Stomach (tissue), 9 donors: Measurements from ENCODE around the gene MTHFD2. TPM values are rescaled to one million over a fixed set of nuclear protein-coding genes. Genes with fewer than 3 reads are reported as not detected.

ENCODE experiments used
- DNase-seq, 2 donors: peaks; one replicate each; pipeline versions ENCODE4 v3.0.0 to v3.0.0-alpha.2; 2013 to 2019
- H3K27ac ChIP-seq, 5 donors: fragments of 200-600 bp in 4 of 5; sonication (generic) in 4 of 5; one replicate each; pipeline ENCODE4 v1.5.1; 2013 to 2019; ENCODE audit warnings: mild to moderate bottlenecking in 1 of 5, moderate library complexity in 1 of 5
- H3K27me3 ChIP-seq, 3 donors: fragments of 200-600 bp; sonication (generic); one replicate each; pipeline ENCODE4 v1.5.1; 2017 to 2019; ENCODE audit warnings: mixed run types in 1 of 3
- H3K36me3 ChIP-seq, 4 donors: fragments of 200-600 bp; sonication (generic); 1 replicate in 3 of 4; 2 replicates in 1 of 4; pipeline ENCODE4 v1.5.1; 2016 to 2019
- H3K4me1 ChIP-seq, 4 donors: fragments of 200-600 bp; sonication (generic); one replicate each; pipeline ENCODE4 v1.5.1; 2016 to 2019
- H3K4me3 ChIP-seq, 4 donors: fragments of 200-600 bp; sonication (generic) in 3 of 4; one replicate each; pipeline ENCODE4 v1.5.1; 2016 to 2019; ENCODE audit warnings: mild to moderate bottlenecking in 1 of 4
- H3K9me3 ChIP-seq, 4 donors: fragments of 200-600 bp; sonication (generic); one replicate each; pipeline ENCODE4 v1.5.1; 2016 to 2019
- EP300 ChIP-seq: sonication (generic); formaldehyde crosslinking; IDR thresholded peaks from one replicate; pipeline ENCODE4 v1.6.1; 2017; ENCODE audit warnings: antibody characterized with exemption
- POLR2A ChIP-seq, 4 donors: fragments of 450-650 bp; IDR thresholded peaks; one replicate each; pipeline ENCODE4 v1.6.1; 2016; ENCODE audit warnings: antibody characterized with exemption in 4 of 4, control low read depth in 2 of 4, mild to moderate bottlenecking in 1 of 4, moderate library complexity in 1 of 4
- POLR2AphosphoS5 ChIP-seq, 3 donors: sonication (generic); formaldehyde crosslinking; IDR thresholded peaks; one replicate each; pipeline ENCODE4 v1.6.1; 2016; ENCODE audit warnings: antibody characterized with exemption in 3 of 3
- WGBS, 5 donors: extraction: QIAGEN DNeasy Blood & Tissue Kit in 3 of 5; methylation state at CpG; one replicate each; pipeline versions ENCODE4 v1.1.5 to v1.1.7; 2013 to 2018; 5-methylcytosine and 5-hydroxymethylcytosine counted together
- intact Hi-C: fragments of 100-400 bp; cut with DNase I; formaldehyde crosslinking; loops from one replicate; pipeline ENCODE4 v1.15.1; 2023; ENCODE audit warnings: low total_unique reads
- polyA plus RNA-seq, 3 donors: library from polyadenylated mRNA; stranded (reverse); fragments of 200-250 nt; gene quantifications; one replicate each; pipeline ENCODE4 v1.2.3, GENCODE V29; 2013
- total RNA-seq, 5 donors: library from RNA; depleted of rRNA; stranded (reverse); fragments of >200 nt; gene quantifications; one replicate each; pipeline versions ENCODE4 v1.1.0 to v1.2.3, GENCODE V29; 2014 to 2016
- TF ChIP-seq, protein P1 (sequence below), 7 experiments: fragments of 450-650 bp in 4 of 7; fragments of 200-600 bp in 3 of 7; sonication (generic) in 3 of 7; IDR thresholded peaks; one replicate each; pipeline ENCODE4 v1.5.1; 2016 to 2019; ENCODE audit warnings: antibody characterized with exemption in 7 of 7, control low read depth in 2 of 7, mild to moderate bottlenecking in 1 of 7
- donor health status: healthy with polysubstance abuse.
- donor health status: Bipolar disorder and iron deficiency.
- donor health status: healthy.

MTHFD2 gene
- total and polyA plus RNA-seq, 8 donors, result 4.3 to 54.1 (median 39.5) TPM

DNA sequence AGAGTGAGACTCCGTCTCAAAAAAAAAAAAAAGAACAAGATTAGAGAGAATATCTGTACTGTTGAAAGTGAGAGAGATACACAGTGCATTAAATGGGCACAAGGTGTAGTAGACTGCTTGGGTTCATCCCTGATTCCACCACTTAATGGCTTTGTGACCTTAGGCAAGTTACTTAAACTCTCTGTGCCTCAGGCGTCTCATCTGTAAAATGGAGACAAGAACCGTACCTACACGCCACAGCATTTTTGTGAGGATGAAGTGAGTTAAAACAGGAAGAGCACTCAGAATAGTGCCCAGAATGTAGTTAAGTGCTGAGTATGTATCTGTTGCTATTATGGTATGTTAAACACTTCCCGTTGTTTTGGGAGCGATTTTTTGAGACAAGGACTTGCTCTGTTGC, 64.3 kb downstream of the MTHFD2 start:
- Histone ChIP-seq H3K27ac (no peak overlapping the region), H3K4me1 (no peaks in the 10 kb centered on the region), H3K4me3 (no peak overlapping the region), H3K27me3 (no peaks in the 10 kb centered on the region), H3K36me3 (peaks cover 0 to 12% (median 0%) of the 10 kb centered on the region in 4 donors), H3K9me3 (no peaks in the 10 kb centered on the region)
- WGBS, 5 donors, result 93 to 99% (median 95%) methylated on average over 6 of the region's 6 CpGs
- DNase-seq, result no peak
- TF ChIP-seq, protein P1, sequence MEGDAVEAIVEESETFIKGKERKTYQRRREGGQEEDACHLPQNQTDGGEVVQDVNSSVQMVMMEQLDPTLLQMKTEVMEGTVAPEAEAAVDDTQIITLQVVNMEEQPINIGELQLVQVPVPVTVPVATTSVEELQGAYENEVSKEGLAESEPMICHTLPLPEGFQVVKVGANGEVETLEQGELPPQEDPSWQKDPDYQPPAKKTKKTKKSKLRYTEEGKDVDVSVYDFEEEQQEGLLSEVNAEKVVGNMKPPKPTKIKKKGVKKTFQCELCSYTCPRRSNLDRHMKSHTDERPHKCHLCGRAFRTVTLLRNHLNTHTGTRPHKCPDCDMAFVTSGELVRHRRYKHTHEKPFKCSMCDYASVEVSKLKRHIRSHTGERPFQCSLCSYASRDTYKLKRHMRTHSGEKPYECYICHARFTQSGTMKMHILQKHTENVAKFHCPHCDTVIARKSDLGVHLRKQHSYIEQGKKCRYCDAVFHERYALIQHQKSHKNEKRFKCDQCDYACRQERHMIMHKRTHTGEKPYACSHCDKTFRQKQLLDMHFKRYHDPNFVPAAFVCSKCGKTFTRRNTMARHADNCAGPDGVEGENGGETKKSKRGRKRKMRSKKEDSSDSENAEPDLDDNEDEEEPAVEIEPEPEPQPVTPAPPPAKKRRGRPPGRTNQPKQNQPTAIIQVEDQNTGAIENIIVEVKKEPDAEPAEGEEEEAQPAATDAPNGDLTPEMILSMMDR (IDR thresholded peaks at IDR 0.05), result no peak
- TF ChIP-seq POLR2AphosphoS5 (IDR thresholded peaks at IDR 0.05) (no peak), POLR2A (IDR thresholded peaks at IDR 0.05) (no peak), EP300 (no peak)
- intact Hi-C loops, result no loop called here

DNA sequence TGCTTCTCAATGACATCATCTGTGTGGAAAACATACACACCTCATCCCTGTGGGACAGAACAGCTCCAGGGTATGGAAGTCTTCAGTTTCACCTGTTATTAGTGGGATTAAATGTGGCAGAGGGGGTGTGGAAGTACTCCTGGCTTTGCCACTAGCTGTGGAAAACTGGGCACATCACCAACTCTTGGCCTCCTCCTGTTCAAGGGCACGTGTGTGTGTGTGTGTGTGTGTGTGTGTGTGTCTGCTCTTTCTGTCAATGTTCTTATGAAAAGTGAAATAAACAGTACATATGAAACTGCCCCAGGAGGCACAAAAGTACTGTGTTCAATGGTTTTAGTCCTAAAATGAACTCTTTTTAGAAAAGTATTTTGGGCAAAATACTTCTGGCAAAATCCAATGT, 65.9 kb downstream of the MTHFD2 start:
- Histone ChIP-seq H3K9me3 (no peaks in the 10 kb centered on the region), H3K36me3 (peaks cover 0 to 2% (median 0%) of the 10 kb centered on the region in 4 donors), H3K4me3 (no peak overlapping the region), H3K27ac (no peak overlapping the region), H3K4me1 (no peaks in the 10 kb centered on the region), H3K27me3 (no peaks in the 10 kb centered on the region)
- intact Hi-C loops, result no loop called here
- 17 to 35% (median 30%) methylated on average over 1 of the region's 1 CpG for whole genome bisulfite sequencing, 5 donors
- TF ChIP-seq POLR2A (IDR thresholded peaks at IDR 0.05) (no peak), POLR2AphosphoS5 (IDR thresholded peaks at IDR 0.05) (no peak), EP300 (no peak)
- TF ChIP-seq, protein P1 (IDR thresholded peaks at IDR 0.05), result no peak
- no peak for DNase-seq

DNA sequence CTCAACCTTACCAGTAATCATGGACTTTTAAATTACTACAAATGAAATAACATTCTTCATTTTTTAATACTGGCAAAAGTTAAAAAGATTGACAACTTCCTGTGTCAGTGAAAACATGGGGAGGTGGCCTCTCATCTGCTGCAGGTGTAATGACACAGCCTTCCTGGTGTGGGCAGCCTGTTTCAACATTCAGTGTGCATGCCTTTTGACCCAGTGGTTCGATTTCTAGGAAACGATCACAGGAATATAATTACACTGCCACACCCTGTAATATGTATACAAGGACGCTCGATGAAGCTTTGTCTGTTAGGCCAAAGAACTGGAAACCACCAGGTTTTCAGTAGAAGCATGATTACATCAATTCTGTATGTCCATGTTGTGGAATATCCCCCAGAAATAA, 68.7 kb downstream of the MTHFD2 start:
- peak; percentile 53 to 87 for DNase-seq
- 10 to 31% (median 18%) methylated on average over 4 of the region's 4 CpGs for WGBS, 5 donors
- TF ChIP-seq POLR2AphosphoS5 (IDR thresholded peaks at IDR 0.05) (peak in 1 of 3 donors; percentile 58), POLR2A (IDR thresholded peaks at IDR 0.05) (no peak)
- TF ChIP-seq, protein P1 (IDR thresholded peaks at IDR 0.05), result peak in 5 of 7 experiments; percentile 19 to 55 (median 36)
- no peak overlapping the region for H3K4me3 ChIP-seq
- H3K4me1 ChIP-seq, result no peaks in the 10 kb centered on the region
- no peaks in the 10 kb centered on the region for H3K27me3 ChIP-seq
- intact Hi-C loops, result no loop called here
- no peaks in the 10 kb centered on the region for H3K9me3 ChIP-seq
- H3K27ac ChIP-seq, result no peak overlapping the region
- no peaks in the 10 kb centered on the region for H3K36me3 ChIP-seq

Other genes with a start within 250 kb of the MTHFD2 start
- gene TET3, start 213.7 kb upstream of the MTHFD2 start, total RNA-seq, result 10 to 100 TPM; 14.7 to 31.5 (median 17.8) TPM
- 1 to 10 TPM; 1.7 to 2.2 (median 1.8) TPM for gene TET3, start 213.7 kb upstream of the MTHFD2 start, polyA plus RNA-seq
- gene BOLA3, start 50.7 kb upstream of the MTHFD2 start, total RNA-seq, result 100 to 1,000 TPM in 2 of 5 donors, 10 to 100 TPM in 2, not detected in 1; 13.3 to 310 (median 65.8) TPM
- gene BOLA3, start 50.7 kb upstream of the MTHFD2 start, polyA plus RNA-seq, result 100 to 1,000 TPM in 1 of 3 donors, 10 to 100 TPM in 2; 57.3 to 129 (median 94.1) TPM
- gene MOB1A, start 19.7 kb upstream of the MTHFD2 start, total RNA-seq, result 100 to 1,000 TPM in 2 of 5 donors, 10 to 100 TPM in 3; 58.9 to 127 (median 74.1) TPM
- 10 to 100 TPM; 22.4 to 38.2 (median 30.7) TPM for gene MOB1A, start 19.7 kb upstream of the MTHFD2 start, polyA plus RNA-seq
- 1 to 10 TPM in 3 of 5 donors, under 1 TPM in 1, not detected in 1; 0.58 to 4.8 (median 3.2) TPM for gene SLC4A5, start 144.8 kb downstream of the MTHFD2 start, total RNA-seq
- under 1 TPM; 0.12 to 0.46 (median 0.38) TPM for gene SLC4A5, start 144.8 kb downstream of the MTHFD2 start, polyA plus RNA-seq
- gene DCTN1, start 181.7 kb downstream of the MTHFD2 start, total RNA-seq, result 100 to 1,000 TPM in 3 of 5 donors, 10 to 100 TPM in 2; 71.2 to 181 (median 122) TPM
- gene DCTN1, start 181.7 kb downstream of the MTHFD2 start, polyA plus RNA-seq, result 10 to 100 TPM; 65.8 to 92.6 (median 83.5) TPM
- gene C2orf81, start 223.0 kb downstream of the MTHFD2 start, total RNA-seq, result 1 to 10 TPM in 2 of 5 donors, not detected in 3; 2.7 to 3.5 TPM
- gene C2orf81, start 223.0 kb downstream of the MTHFD2 start, polyA plus RNA-seq, result 1 to 10 TPM; 1.7 to 2.2 (median 2.1) TPM
- gene WDR54, start 223.1 kb downstream of the MTHFD2 start, total RNA-seq, result 1 to 10 TPM in 4 of 5 donors, not detected in 1; 3.5 to 9.8 (median 7.3) TPM
- 10 to 100 TPM; 10.5 to 12.8 (median 12.5) TPM for gene WDR54, start 223.1 kb downstream of the MTHFD2 start, polyA plus RNA-seq
- 100 to 1,000 TPM in 2 of 5 donors, 10 to 100 TPM in 3; 16.5 to 125 (median 27.4) TPM for gene RTKN, start 243.3 kb downstream of the MTHFD2 start, total RNA-seq
- 10 to 100 TPM; 10.8 to 27.3 (median 23.2) TPM for gene RTKN, start 243.3 kb downstream of the MTHFD2 start, polyA plus RNA-seq